OCI-M1 (cell line): ENCODE data around the gene AGRP.

Experiments
- DNase-seq: peaks from one replicate; lab custom pipeline; 2025; lab: John Stamatoyannopoulos, UW

The AGRP gene

GRCh38 chr16:67445441-67445912 is 37.9 kb downstream of the AGRP start:
- DNase-seq: no peak

DNA sequence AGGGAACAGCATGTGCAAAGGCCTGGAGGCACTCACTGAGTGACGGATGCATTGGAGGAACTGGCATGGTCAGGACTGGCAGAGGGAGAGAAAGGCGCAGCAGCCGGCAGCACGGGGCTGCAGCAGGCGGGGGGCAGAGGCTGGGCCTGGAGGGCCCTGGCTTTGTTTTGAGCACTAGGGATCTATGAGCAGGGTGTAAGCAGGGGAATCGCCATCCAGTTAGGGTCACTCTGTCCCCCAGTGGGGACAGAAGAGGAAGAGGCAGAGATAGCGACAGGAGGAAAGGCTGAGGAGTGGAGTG is 38.3 kb downstream of the AGRP start:
- no peak for DNase-seq

GRCh38 chr16:67444259-67445125 is 38.9 kb downstream of the AGRP start:
- DNase-seq: no peak

GRCh38 chr16:67443265-67443664 is 40.1 kb downstream of the AGRP start:
- no peak for DNase-seq

- no peak for DNase-seq
Measured at GRCh38 chr16:67442581-67443255, 40.6 kb downstream of the AGRP start.

DNA sequence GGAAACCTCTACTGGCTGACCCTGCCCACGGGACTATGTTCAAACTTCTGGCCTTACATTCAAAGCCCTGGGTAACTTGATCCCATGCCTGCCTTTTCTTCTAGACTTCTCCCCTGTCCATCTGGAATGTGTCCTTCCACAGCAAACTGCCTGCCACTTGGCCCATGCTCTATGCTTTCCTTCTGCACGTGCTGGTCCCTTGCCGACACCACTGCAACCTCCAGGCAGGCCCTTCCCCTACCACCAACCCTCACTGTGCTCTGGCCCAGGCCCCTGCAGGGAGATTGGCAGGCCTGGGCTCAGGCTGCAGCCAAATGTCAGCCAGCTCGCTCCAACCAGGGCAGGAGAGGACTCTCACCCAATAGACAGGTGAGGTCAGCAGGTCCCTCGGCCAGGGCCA is 41.4 kb downstream of the AGRP start:
- no peak for DNase-seq

GRCh38 chr16:67441271-67441753 is 42.0 kb downstream of the AGRP start:
- no peak for DNase-seq

- DNase-seq: no peak
Measured at GRCh38 chr16:67438824-67439393, 44.4 kb downstream of the AGRP start.

- no peak for DNase-seq
Measured at GRCh38 chr16:67438098-67438791, 45.1 kb downstream of the AGRP start.

- DNase-seq: no peak
Measured at GRCh38 chr16:67437513-67437912, 45.8 kb downstream of the AGRP start.

DNA sequence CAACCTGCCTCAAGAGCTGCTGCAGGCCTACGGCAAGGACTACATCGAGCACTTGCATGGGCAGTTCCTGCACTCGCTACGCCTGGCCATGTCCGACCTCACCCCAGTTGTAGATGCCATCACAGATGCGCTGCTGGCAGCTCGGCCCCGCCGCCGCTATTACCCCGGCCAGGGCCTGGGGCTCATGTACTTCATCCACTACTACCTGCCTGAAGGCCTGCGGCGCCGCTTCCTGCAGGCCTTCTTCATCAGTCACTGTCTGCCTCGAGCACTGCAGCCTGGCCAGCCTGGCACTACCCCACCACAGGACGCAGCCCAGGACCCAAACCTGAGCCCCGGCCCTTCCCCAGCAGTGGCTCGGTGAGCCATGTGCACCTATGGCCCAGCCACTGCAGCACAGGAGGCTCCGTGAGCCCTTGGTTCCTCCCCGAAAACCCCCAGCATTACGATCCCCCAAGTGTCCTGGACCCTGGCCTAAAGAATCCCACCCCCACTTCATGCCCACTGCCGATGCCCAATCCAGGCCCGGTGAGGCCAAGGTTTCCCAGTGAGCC is 46.6 kb downstream of the AGRP start:
- DNase-seq: no peak

DNA sequence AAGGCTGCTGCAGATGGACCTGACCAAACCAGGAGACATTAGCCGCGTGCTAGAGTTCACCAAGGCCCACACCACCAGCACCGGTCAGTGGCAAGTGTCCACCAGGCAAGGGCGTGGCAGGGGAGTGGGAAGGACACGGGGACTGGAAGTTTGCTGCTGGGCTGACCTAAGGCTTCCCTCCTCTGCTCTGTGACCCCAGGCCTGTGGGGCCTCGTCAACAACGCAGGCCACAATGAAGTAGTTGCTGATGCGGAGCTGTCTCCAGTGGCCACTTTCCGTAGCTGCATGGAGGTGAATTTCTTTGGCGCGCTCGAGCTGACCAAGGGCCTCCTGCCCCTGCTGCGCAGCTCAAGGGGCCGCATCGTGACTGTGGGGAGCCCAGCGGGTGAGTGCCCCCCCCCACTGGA is 47.6 kb downstream of the AGRP start:
- no peak for DNase-seq

- no peak for DNase-seq
Measured at GRCh38 chr16:67433131-67433719, 50.1 kb downstream of the AGRP start.
